AG10803 (cell line): ENCODE results near the gene RAB11FIP3.

Experiments used
- DNase-seq: peaks from one replicate; pipeline ENCODE4 v3.0.0; 2010; ENCODE audit warnings: low read depth
- H3K4me3 ChIP-seq: 2 replicates; pipeline ENCODE4 v1.5.1; 2011; ENCODE audit warnings: mild to moderate bottlenecking, low read length, control low read depth
- CTCF ChIP-seq: conservative IDR thresholded peaks from 2 replicates; pipeline ENCODE4 v1.5.1; 2011; ENCODE audit warnings: mild to moderate bottlenecking, low read length, control low read depth, inconsistent platforms

RAB11FIP3 gene

GRCh38 chr16:519425-519824, 94.0 kb downstream of the RAB11FIP3 start:
- H3K4me3 ChIP-seq, result no peak overlapping the region
- TF ChIP-seq CTCF, result no peak
- no peak for DNase-seq

DNA sequence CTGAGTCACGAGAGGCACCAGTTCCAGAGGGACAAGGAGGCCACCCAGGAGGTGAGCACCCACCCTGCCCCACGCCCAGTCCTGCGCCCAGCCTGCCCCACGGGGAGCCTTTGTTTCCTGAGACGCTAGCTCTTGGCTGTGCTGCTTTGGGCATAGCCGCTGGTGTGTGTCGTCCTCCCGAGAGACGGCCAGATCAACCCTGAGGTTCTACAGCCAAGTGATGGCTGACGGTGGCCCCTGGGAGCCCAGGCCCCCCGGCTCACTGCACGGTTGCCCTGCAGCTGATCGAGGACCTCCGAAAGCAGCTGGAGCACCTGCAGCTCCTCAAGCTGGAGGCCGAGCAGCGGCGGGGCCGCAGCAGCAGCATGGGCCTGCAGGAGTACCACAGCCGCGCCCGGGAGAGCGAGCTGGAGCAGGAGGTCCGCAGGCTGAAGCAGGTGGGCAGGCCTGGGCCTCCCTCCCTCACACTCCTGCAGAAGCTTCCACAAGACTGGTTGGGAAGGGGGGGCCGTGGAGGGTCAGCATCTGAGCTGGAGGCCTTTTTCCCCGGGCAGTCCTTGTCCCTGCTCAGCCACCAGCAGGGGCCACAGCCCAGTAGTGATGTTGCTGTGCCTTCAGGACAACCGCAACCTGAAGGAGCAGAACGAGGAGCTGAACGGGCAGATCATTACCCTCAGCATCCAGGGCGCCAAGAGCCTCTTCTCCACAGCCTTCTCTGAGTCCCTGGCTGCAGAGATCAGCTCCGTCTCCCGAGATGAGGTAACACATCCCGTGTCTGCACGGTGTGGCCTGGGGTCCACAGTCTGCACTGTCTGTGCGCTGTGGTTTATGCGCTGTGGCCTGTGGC, 94.6 kb downstream of the RAB11FIP3 start:
- no peak for TF ChIP-seq CTCF
- DNase-seq, result no peak
- H3K4me3 ChIP-seq, result no peak overlapping the region

GRCh38 chr16:520847-521246, 95.4 kb downstream of the RAB11FIP3 start:
- no peak for TF ChIP-seq CTCF
- H3K4me3 ChIP-seq, result no peak overlapping the region
- DNase-seq, result no peak

GRCh38 chr16:521381-522210, 96.1 kb downstream of the RAB11FIP3 start:
- 0 out of 2 replicates have a peak, but pooled peaks have one; percentile 2 for TF ChIP-seq CTCF
- H3K4me3 ChIP-seq, result no peak overlapping the region
- no peak for DNase-seq

DNA sequence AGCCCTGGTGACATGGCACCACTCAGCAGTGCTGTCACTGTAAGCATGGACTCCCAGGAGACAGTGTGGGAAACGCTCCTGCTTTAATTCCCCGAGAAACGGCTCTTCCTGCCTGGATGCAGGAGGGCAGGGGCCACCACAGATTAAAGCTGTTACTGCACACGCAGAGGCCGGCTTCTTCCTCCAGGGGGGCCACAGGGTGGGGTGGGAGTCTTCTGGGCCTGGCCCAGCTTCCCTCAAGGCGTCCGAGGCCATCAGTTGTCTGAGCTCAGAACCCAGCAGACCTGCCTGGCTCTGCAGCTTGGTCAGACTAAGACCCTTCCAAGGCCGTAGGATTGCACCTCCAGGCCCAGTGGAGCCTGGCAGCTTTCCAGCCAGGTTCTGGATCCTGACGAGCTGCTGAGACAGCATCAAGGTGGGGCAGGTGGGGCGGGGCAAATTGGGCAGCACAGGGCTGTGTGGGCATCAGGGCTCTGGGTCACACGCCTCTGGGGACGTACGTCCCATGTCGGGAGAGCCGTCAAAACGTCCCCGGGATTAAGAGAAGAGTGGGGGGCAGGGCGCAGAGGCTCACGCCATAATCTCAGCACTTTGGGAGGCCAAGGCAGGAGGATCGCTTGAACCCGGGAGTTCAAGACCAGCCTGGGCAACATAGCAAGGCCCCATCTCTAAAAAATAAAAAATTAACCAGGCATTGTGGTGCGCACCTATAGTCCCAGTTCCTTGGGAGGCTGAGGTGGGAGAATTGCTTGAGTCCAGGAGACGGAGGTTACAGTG, 97.1 kb downstream of the RAB11FIP3 start:
- no peak for DNase-seq
- TF ChIP-seq CTCF, result no peak
- no peak overlapping the region for H3K4me3 ChIP-seq

DNA sequence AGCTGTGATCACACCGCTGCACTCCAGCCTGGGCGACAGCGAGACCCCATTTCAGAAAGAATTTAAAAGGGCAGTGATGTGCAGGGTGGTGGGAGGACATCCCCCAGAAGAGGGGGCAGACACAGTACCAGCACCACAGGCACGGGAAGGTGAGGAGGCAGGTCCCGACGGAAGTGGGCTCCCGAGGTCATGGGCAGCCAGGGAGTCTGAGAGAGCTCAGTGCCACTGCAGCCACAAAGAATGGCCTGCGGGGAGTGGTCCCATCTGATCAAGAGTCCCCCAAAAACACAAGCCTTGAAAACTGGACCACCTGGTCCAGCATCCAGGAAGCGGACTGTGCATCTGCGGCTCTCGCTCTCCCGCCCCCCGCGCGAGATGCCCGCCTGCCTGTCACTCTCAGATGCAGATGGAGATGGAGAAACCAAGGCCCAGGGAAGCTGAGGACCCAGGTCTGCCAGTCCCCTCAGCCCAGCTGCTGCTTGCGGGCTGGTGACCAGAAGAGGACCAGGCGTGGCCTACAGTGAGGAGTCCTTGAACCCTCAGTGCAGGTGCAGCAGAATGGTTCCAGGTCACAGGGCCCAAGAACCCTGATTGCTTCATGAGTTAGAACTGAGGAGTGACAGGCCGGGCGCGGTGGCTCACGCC, 97.8 kb downstream of the RAB11FIP3 start:
- no peak overlapping the region for H3K4me3 ChIP-seq
- TF ChIP-seq CTCF, result no peak
- DNase-seq, result no peak
